Measurements from ENCODE around the gene TXLNA.

- no peak for TF ChIP-seq POLR2A (IDR thresholded peaks at IDR 0.05)
- TF ChIP-seq, protein P1, sequence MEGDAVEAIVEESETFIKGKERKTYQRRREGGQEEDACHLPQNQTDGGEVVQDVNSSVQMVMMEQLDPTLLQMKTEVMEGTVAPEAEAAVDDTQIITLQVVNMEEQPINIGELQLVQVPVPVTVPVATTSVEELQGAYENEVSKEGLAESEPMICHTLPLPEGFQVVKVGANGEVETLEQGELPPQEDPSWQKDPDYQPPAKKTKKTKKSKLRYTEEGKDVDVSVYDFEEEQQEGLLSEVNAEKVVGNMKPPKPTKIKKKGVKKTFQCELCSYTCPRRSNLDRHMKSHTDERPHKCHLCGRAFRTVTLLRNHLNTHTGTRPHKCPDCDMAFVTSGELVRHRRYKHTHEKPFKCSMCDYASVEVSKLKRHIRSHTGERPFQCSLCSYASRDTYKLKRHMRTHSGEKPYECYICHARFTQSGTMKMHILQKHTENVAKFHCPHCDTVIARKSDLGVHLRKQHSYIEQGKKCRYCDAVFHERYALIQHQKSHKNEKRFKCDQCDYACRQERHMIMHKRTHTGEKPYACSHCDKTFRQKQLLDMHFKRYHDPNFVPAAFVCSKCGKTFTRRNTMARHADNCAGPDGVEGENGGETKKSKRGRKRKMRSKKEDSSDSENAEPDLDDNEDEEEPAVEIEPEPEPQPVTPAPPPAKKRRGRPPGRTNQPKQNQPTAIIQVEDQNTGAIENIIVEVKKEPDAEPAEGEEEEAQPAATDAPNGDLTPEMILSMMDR (IDR thresholded peaks at IDR 0.05) = peak in 1 of 6 experiments; percentile 7
Measured at GRCh38 chr1:32201011-32201855, 21.8 kb downstream of the TXLNA start.
